B cell (primary cell): ENCODE measurements around the gene DCTN3. TPM values are rescaled to one million over a fixed set of nuclear protein-coding genes. Genes with fewer than 3 reads are reported as not detected.

Experiments
- ATAC-seq: fragments of 200-7000 bp; cut with Tn5 transposase; one replicate; pipeline ENCODE4 v1.10.0; 2021; ENCODE audit warnings: low read depth, mild to moderate bottlenecking, moderate number of reproducible peaks, moderate library complexity
- CTCF ChIA-PET: fragments of 350-600 bp; sonication (Branson Sonifier 250); formaldehyde crosslinking; loops from one replicate; lab custom pipeline; 2021; ENCODE audit warnings: antibody characterized with exemption, inconsistent platforms; lab: Charles Lee
- POLR2A ChIA-PET: fragments of 350-600 bp; sonication (Branson Sonifier 250); formaldehyde crosslinking; loops from one replicate; lab custom pipeline; 2021; ENCODE audit warnings: antibody characterized with exemption; lab: Charles Lee
- DNase-seq: peaks from one replicate; pipeline ENCODE4 v3.0.0; 2013
- H2AFZ ChIP-seq: 2 replicates; pipeline ENCODE4 v1.6.1; 2012; ENCODE audit warnings: mild to moderate bottlenecking, low read depth, low read length; ENCODE audit not compliant: insufficient read depth, poor library complexity, severe bottlenecking
- H3K27ac ChIP-seq, 2 donors: 1 replicate in 1 of 2; 2 replicates in 1 of 2; pipeline ENCODE4 v1.5.1; 2012 to 2013; ENCODE audit warnings: low read length in 2 of 2, mild to moderate bottlenecking in 2 of 2, moderate library complexity in 1 of 2
- H3K27me3 ChIP-seq, 4 experiments: fragments of 200-600 bp in 1 of 4; sonication (generic) in 1 of 4; replicated peaks in 1 of 4; 1 replicate in 2 of 4; 2 replicates in 2 of 4; pipeline versions ENCODE4 v1.6.1 to v1.7.0; 2013 to 2016; ENCODE audit warnings: low read length in 3 of 4, mild to moderate bottlenecking in 2 of 4, mixed read lengths in 1 of 4, moderate library complexity in 1 of 4; ENCODE audit not compliant: insufficient read depth in 4 of 4, control insufficient read depth in 3 of 4; ENCODE audit errors: control extremely low read depth in 1 of 4
- H3K36me3 ChIP-seq, 2 experiments: replicated peaks in 1 of 2; 1 replicate in 1 of 2; 2 replicates in 1 of 2; pipeline versions ENCODE4 v1.6.1 to v1.7.1; 2013; ENCODE audit warnings: low read length in 1 of 2; ENCODE audit not compliant: insufficient read depth in 2 of 2, control insufficient read depth in 1 of 2; ENCODE audit errors: control extremely low read depth in 1 of 2, extremely low read depth in 1 of 2
- H3K4me1 ChIP-seq, 2 donors: fragments of 200-600 bp in 1 of 2; sonication (generic) in 1 of 2; 1 replicate in 1 of 2; 2 replicates in 1 of 2; pipeline versions ENCODE4 v1.5.1 to v1.6.1; 2013 to 2017; ENCODE audit warnings: low read length in 2 of 2; ENCODE audit not compliant: control insufficient read depth in 2 of 2, insufficient read depth in 2 of 2
- H3K4me2 ChIP-seq: replicated peaks from 2 replicates; pipeline ENCODE3; 2012; ENCODE audit warnings: mild to moderate bottlenecking, low read depth, low read length; ENCODE audit not compliant: poor library complexity, severe bottlenecking
- H3K4me3 ChIP-seq, 5 experiments: fragments of 200-600 bp in 1 of 5; sonication (generic) in 1 of 5; 1 replicate in 3 of 5; 2 replicates in 2 of 5; pipeline versions ENCODE4 v1.5.1 to v1.7.0; 2011 to 2016; ENCODE audit warnings: low read length in 4 of 5, mild to moderate bottlenecking in 4 of 5, low read depth in 2 of 5, control low read depth in 1 of 5, moderate library complexity in 1 of 5; ENCODE audit not compliant: insufficient read depth in 1 of 5; ENCODE audit errors: control extremely low read depth in 1 of 5, extremely low read depth in 1 of 5
- H3K79me2 ChIP-seq: fragments of 200-600 bp; sonication (generic); one replicate; pipeline ENCODE4 v1.6.0; 2016; ENCODE audit warnings: low read length; ENCODE audit not compliant: control insufficient read depth, insufficient read depth
- H3K9ac ChIP-seq: fragments of 200-600 bp; sonication (generic); 2 replicates; pipeline ENCODE4 v1.6.1; 2017; ENCODE audit warnings: mild to moderate bottlenecking, low read length, moderate library complexity
- H3K9me3 ChIP-seq, 3 donors: one replicate each; pipeline versions ENCODE4 v1.6.1 to v1.7.1; 2013; ENCODE audit warnings: low read length in 2 of 3; ENCODE audit not compliant: control insufficient read depth in 2 of 3, insufficient read depth in 1 of 3; ENCODE audit errors: control extremely low read depth in 1 of 3
- H4K20me1 ChIP-seq: 2 replicates; pipeline ENCODE4 v1.6.0; 2012; ENCODE audit warnings: mild to moderate bottlenecking, low read length; ENCODE audit not compliant: insufficient read depth, control insufficient read depth, poor library complexity, severe bottlenecking
- H3K27ac Mint-ChIP-seq: one replicate; pipeline ENCODE4 v1.8.0; 2021; ENCODE audit warnings: mixed read lengths
- H3K27me3 Mint-ChIP-seq: one replicate; pipeline ENCODE4 v1.8.0; 2021; ENCODE audit warnings: mixed read lengths
- H3K4me1 Mint-ChIP-seq: one replicate; pipeline ENCODE4 v1.8.0; 2021; ENCODE audit warnings: mixed read lengths
- H3K4me3 Mint-ChIP-seq: one replicate; pipeline ENCODE4 v1.8.0; 2021; ENCODE audit warnings: mixed read lengths
- H3K9me3 Mint-ChIP-seq: one replicate; pipeline ENCODE4 v1.8.0; 2022; ENCODE audit warnings: mixed read lengths; ENCODE audit not compliant: insufficient read depth
- EZH2 ChIP-seq: IDR thresholded peaks from 2 replicates; pipeline ENCODE4 v1.6.1; 2012; ENCODE audit warnings: borderline replicate concordance, low read depth, mild to moderate bottlenecking, moderate library complexity, low read length; ENCODE audit not compliant: insufficient read depth, poor library complexity, severe bottlenecking
- WGBS: methylation state at CpG from one replicate; pipeline ENCODE4 v1.1.5; 2013; ENCODE audit warnings: missing lambda C conversion rate; ENCODE audit not compliant: insufficient coverage; 5-methylcytosine and 5-hydroxymethylcytosine counted together
- intact Hi-C: fragments of 100-400 bp; cut with micrococcal nuclease; formaldehyde crosslinking; loops from one replicate; pipeline ENCODE4 v1.10.0; 2022
- polyA plus RNA-seq: library from polyadenylated mRNA; depleted of rRNA; stranded (reverse); fragments of >200 nt; gene quantifications from 2 replicates; pipeline ENCODE4 v1.2.3, GENCODE V29; 2012
- total RNA-seq, 2 donors: library from RNA; stranded (reverse); fragments of 120-200 nt in 1 of 2; gene quantifications; 1 replicate in 1 of 2; 2 replicates in 1 of 2; pipeline versions ENCODE4 v1.2.3 to v1.2.4, GENCODE V29; 2013 to 2022
- TF ChIP-seq, protein P1 (sequence below): fragments of 200-600 bp; IDR thresholded peaks from one replicate; pipeline ENCODE4 v1.8.0; 2022; ENCODE audit warnings: antibody characterized with exemption, mild to moderate bottlenecking

DCTN3 gene
- total and polyA plus RNA-seq, 2 donors (not counting 1 experiment from before 2014, with no cell fraction given): 48.2 to 75.0 TPM

DNA sequence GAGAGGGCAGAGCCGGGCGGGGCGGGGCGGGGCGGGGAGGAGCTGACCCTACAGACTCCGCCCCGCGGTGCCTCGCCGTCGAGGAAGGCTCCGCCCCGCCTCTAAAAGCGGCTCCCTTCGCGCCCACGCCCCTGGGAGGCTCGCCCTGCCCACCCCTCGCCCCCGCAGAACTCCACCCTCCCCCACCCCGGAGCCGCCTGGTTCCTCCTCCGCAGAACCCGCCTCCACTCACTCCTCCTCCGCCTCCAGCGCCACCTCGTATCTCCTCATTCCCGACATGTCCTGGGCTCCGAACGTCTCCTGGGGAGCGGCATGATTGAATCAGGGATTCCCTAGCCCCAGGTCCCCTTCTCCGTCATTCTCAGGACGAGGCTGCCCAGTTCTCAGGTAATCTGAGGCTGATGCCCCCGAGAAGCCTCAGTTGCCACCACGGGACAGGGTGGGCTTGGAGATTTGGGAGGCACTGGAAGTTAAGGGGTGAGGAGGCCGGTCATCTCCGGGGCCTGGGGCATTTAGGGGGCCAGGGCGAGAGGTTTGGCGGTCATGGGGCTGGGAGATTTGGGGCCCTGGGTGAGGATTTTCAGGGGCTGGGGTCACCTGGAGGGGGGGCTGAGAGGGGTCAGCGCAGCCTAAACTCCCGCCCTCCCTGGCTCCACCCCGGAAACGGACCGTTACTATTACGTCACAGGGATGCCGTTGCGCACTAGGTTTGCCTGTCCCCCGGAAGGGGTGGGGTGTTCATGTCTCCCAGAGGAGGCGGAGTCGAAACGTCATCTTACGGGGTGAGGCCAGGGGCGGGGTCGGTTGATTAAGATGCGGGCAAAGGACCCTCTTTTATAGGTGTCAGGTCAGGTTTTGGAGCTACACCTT is 45.3 kb upstream of the DCTN3 start:
- WGBS: 9% methylated on average over 45 of the region's 55 CpGs

More for the DNA sequence above, 45.3 kb upstream of the DCTN3 start:
- Mint-ChIP-seq H3K27me3 (no peaks in the 10 kb centered on the region), H3K27ac (peak overlapping the region; percentile 94), H3K4me3 (peak overlapping the region; percentile 94), H3K9me3 (peaks cover 8% of the 10 kb centered on the region), H3K4me1 (peaks cover 20% of the 10 kb centered on the region)
- peaks cover 10 to 18% of the 10 kb centered on the region in 2 donors for H3K4me1 ChIP-seq
- peak overlapping the region; percentile 86 to 93 for H3K27ac ChIP-seq
- H2AFZ ChIP-seq: peak overlapping the region; percentile 91
- POLR2A ChIA-PET: interaction anchor here (1.0 to 1.8 kb wide), 4 partner anchors 11 to 28 kb away, joined by 3 to 13 read pairs (median 8); partner anchors contain the start of genes GALT and SIGMAR1
- no peaks in the 10 kb centered on the region for H4K20me1 ChIP-seq
- CTCF ChIA-PET: interaction anchor here (0.6 to 4.9 kb wide), 8 partner anchors 11 to 414 kb away, joined by 3 to 34 read pairs (median 4); partner anchors contain the start of genes FANCG, GALT, RPP25L and SIGMAR1
- H3K36me3 ChIP-seq: no peaks in the 10 kb centered on the region
- peak overlapping the region; percentile 65 to 87 (median 83) for H3K4me3 ChIP-seq
- TF ChIP-seq EZH2: no peak
- TF ChIP-seq, protein P1, sequence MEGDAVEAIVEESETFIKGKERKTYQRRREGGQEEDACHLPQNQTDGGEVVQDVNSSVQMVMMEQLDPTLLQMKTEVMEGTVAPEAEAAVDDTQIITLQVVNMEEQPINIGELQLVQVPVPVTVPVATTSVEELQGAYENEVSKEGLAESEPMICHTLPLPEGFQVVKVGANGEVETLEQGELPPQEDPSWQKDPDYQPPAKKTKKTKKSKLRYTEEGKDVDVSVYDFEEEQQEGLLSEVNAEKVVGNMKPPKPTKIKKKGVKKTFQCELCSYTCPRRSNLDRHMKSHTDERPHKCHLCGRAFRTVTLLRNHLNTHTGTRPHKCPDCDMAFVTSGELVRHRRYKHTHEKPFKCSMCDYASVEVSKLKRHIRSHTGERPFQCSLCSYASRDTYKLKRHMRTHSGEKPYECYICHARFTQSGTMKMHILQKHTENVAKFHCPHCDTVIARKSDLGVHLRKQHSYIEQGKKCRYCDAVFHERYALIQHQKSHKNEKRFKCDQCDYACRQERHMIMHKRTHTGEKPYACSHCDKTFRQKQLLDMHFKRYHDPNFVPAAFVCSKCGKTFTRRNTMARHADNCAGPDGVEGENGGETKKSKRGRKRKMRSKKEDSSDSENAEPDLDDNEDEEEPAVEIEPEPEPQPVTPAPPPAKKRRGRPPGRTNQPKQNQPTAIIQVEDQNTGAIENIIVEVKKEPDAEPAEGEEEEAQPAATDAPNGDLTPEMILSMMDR: no peak
- peak; percentile 93 for DNase-seq
- intact Hi-C loops: loop anchor here (1.0 to 5.0 kb wide), 6 partner anchors 19 to 1147 kb away; partner anchors contain the start of genes DNAJB5, GALT, MYORG and RPP25L
- no peaks in the 10 kb centered on the region for H3K79me2 ChIP-seq
- peak; percentile 90 for ATAC-seq
- H3K4me2 ChIP-seq: peak overlapping the region; percentile 99
- peaks cover 0 to 15% (median 8%) of the 10 kb centered on the region in 3 donors for H3K9me3 ChIP-seq
- H3K27me3 ChIP-seq: no peaks in the 10 kb centered on the region
- H3K9ac ChIP-seq: peak overlapping the region; percentile 97
